Measurements from ENCODE around the gene PTGIS. TPM values are rescaled to one million over a fixed set of nuclear protein-coding genes. Genes with fewer than 3 reads are reported as not detected.
A peak's percentile ranks its signal among the peaks of the same experiment; 100 is the strongest.

PTGIS gene
- total RNA-seq, 2 donors from 2014 or later, result 9.9 to 10.9 TPM

DNA sequence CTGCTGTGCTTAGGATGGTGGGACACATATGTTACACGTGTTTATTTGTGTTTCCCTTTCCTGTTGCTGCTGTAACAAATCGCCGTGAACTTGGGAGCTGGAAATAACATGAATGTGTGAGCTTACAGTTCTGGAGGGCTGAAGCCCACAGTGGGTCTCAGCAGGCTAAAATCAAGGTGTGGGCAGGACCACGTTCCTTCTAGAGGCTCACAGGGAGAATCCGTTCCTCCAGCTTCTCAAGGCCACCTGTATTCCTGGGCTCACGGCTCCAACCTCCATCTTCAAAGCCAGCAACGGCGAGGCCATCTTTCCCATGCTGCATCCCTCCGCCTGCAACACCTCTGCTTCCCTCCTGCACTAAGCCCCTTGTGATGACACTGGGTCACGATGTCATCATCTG lies 27.4 kb upstream of the PTGIS start:
- no peaks in the 10 kb centered on the region for H3K27me3 ChIP-seq
- no peaks in the 10 kb centered on the region for H3K36me3 ChIP-seq (replicated peaks in 1 of 2; ENCODE audit: insufficient read depth in 1 of 2, low read depth in 2 of 2)
- H3K9me3 ChIP-seq, result no peaks in the 10 kb centered on the region
- 83 to 85% methylated on average over 10 of the region's 10 CpGs for WGBS, 2 donors
- DNase-seq (no peak), ATAC-seq (no peak)
- intact Hi-C loops (cut with DNase I), result no loop called here
- H3K4me3 ChIP-seq, result no peak overlapping the region
- TF ChIP-seq, protein P1, sequence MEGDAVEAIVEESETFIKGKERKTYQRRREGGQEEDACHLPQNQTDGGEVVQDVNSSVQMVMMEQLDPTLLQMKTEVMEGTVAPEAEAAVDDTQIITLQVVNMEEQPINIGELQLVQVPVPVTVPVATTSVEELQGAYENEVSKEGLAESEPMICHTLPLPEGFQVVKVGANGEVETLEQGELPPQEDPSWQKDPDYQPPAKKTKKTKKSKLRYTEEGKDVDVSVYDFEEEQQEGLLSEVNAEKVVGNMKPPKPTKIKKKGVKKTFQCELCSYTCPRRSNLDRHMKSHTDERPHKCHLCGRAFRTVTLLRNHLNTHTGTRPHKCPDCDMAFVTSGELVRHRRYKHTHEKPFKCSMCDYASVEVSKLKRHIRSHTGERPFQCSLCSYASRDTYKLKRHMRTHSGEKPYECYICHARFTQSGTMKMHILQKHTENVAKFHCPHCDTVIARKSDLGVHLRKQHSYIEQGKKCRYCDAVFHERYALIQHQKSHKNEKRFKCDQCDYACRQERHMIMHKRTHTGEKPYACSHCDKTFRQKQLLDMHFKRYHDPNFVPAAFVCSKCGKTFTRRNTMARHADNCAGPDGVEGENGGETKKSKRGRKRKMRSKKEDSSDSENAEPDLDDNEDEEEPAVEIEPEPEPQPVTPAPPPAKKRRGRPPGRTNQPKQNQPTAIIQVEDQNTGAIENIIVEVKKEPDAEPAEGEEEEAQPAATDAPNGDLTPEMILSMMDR (IDR thresholded peaks at IDR 0.05), result no peak
- no peak for TF ChIP-seq POLR2A (IDR thresholded peaks at IDR 0.05)
- H3K27ac ChIP-seq, result no peak overlapping the region
- H3K4me1 ChIP-seq, result no peaks in the 10 kb centered on the region

DNA sequence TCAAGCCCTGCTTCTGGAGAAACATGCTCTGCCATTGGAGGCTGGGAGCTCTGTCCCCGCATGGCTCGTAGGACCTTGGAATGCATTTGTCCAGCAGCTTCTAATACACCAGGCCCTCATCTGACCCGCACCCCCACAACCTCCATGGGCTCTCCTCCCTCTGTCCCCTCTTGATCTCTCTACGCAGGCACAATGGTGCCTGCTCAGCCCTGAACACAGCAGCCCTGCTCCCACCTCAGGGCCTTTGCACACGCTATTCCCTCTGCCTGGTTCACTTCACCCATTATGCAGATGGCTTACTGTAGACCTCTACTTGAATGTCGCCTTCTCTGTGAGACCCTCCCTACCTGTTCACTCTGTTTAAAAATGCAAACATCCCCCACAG lies 27.0 kb upstream of the PTGIS start:
- DNase-seq (no peak), ATAC-seq (no peak)
- Histone ChIP-seq H3K9me3 (no peaks in the 10 kb centered on the region), H3K4me1 (no peaks in the 10 kb centered on the region), H3K27me3 (no peaks in the 10 kb centered on the region), H3K27ac (no peak overlapping the region), H3K4me3 (no peak overlapping the region), H3K36me3 (replicated peaks in 1 of 2; ENCODE audit: insufficient read depth in 1 of 2, low read depth in 2 of 2) (no peaks in the 10 kb centered on the region)
- TF ChIP-seq, protein P1 (IDR thresholded peaks at IDR 0.05), result no peak
- intact Hi-C loops (cut with DNase I), result no loop called here
- 97 to 100% methylated on average over 5 of the region's 6 CpGs for WGBS, 2 donors

DNA sequence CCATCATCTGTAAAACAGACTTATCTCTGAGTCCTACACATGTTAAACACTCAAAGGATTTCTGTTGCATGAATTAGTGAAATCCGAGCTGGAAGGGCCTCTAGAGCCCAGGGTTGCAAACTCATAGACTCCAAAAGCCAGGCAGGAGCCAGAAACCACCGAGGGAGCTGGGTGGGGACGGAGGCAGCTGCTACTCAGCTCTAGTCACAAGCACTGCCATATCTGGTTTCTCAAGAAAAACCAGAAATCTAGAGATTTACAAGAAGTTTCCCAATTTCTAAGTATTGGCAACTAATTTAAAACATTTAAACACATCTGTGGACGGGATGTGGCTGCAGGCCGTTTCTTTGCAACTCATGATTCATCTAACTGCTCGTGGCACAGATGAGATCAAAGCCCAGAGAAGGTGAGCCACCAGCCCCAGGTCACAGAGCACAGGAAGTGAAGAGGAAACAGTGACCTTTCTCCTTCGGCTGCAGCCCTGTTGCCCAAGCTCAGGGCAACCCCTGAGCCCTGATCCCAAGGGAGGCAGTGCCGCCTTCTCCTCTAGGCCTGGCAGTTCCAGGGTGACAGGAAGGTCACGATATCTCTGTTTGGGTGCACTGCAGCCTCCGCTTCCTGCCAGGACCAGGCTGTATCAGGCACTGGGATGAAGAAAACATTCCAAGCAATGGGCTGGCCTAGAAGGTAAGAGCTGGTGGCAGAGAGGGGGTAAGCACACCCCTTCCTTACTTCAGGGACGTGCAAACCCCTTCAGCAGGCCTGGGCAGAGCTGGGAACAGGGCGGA lies 26.4 kb upstream of the PTGIS start:
- WGBS, 2 donors, result 32 to 72% methylated on average over 6 to 12 of the region's 12 CpGs
- DNase-seq (peak in 3 of 4 donors; percentile 25 to 40 (median 26)), ATAC-seq (peak; percentile 38)
- Histone ChIP-seq H3K27ac (no peak overlapping the region), H3K27me3 (no peaks in the 10 kb centered on the region), H3K36me3 (replicated peaks in 1 of 2; ENCODE audit: insufficient read depth in 1 of 2, low read depth in 2 of 2) (no peaks in the 10 kb centered on the region), H3K9me3 (no peaks in the 10 kb centered on the region), H3K4me1 (no peaks in the 10 kb centered on the region), H3K4me3 (no peak overlapping the region)
- intact Hi-C loops (cut with DNase I), result no loop called here
- TF ChIP-seq, protein P1 (IDR thresholded peaks at IDR 0.05), result no peak
- TF ChIP-seq POLR2A (IDR thresholded peaks at IDR 0.05), result no peak

DNA sequence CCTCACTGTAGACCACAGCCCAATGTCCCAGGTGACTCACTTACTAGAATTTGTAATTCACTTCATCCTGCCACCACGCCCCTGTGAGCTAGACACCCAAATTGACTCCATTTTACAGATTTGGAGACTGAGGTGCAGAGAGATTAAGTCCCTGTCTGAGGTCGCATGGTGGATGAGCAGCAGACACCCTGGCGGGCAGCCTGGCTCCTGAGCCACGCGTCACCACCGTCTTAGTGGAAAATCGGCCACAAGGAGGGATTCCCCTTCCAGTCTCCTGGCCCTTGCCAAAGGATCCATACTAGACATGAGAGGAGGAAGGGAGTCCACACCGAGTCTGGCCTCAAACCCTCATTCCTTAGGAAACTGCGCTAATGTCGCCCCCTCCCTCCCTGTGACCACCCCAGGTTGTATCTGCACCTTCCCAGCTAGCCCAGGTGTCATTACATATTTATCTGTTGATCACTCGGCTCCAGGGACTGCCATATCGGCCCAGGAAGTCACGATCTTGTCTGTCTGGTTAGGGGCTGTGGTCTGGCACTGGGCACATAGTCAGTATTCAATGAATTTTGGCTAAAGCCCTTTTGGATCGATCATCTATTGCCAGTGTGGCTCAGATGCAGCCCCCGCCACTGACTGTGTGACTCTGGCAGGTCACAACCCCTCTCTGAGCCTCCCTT lies 25.7 kb upstream of the PTGIS start:
- H3K27ac ChIP-seq, result no peak overlapping the region
- WGBS, 2 donors, result 75 to 80% methylated on average over 14 to 15 of the region's 15 CpGs
- no peak for TF ChIP-seq POLR2A (IDR thresholded peaks at IDR 0.05)
- H3K9me3 ChIP-seq, result no peaks in the 10 kb centered on the region
- DNase-seq (no peak), ATAC-seq (no peak)
- no peaks in the 10 kb centered on the region for H3K4me1 ChIP-seq
- no peaks in the 10 kb centered on the region for H3K36me3 ChIP-seq (replicated peaks in 1 of 2; ENCODE audit: insufficient read depth in 1 of 2, low read depth in 2 of 2)
- H3K4me3 ChIP-seq, result no peak overlapping the region
- intact Hi-C loops (cut with DNase I), result no loop called here
- H3K27me3 ChIP-seq, result no peaks in the 10 kb centered on the region

DNA sequence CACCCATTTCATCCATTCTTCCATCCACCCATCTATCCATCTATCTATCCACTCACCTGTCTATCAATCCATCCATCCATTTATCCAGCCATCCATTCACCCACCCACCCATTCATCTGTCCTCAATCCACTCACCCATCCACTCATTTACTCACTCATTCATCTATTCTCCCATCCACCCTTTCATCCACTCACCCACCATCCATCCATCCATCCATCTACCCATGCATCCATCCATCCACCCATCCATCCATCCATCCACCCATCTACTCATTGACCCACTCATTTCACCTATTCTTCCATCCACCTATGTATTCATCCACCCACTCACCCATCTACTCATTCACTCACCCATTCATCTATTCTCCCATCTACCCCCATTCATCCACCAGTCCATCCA lies 24.2 kb upstream of the PTGIS start:
- no peaks in the 10 kb centered on the region for H3K9me3 ChIP-seq
- no peak overlapping the region for H3K27ac ChIP-seq
- ATAC-seq, result no peak
- no peak for DNase-seq
- H3K36me3 ChIP-seq (replicated peaks in 1 of 2; ENCODE audit: insufficient read depth in 1 of 2, low read depth in 2 of 2), result no peaks in the 10 kb centered on the region
- no peaks in the 10 kb centered on the region for H3K4me1 ChIP-seq
- no peaks in the 10 kb centered on the region for H3K27me3 ChIP-seq
- no peak overlapping the region for H3K4me3 ChIP-seq
- TF ChIP-seq, protein P1 (IDR thresholded peaks at IDR 0.05), result no peak
- TF ChIP-seq POLR2A (IDR thresholded peaks at IDR 0.05), result no peak
- intact Hi-C loops (cut with DNase I), result no loop called here

Measured in body of pancreas (tissue), 4 donors.